Stimulated activated CD8-positive, alpha-beta memory T cell treated with anti-CD3 and anti-CD28 coated beads, Interleukin-12 subunit alpha, Interleukin-12 subunit beta, amount 100 ng/mL, for 1 hour (primary cell): ENCODE results near the gene TPO.
"Not testable (repeated sequence)": the region's sequence is repeated elsewhere in the genome, so short reads cannot be mapped to it uniquely, and the experiment has no call there.

Experiments
- DNase-seq: peaks from one replicate; pipeline ENCODE4 v3.0.0-alpha.2; 2020; ENCODE audit warnings: low read depth

TPO gene

GRCh38 chr2:1556776-1557466 lies 143.7 kb downstream of the TPO start:
- DNase-seq = no peak

DNA sequence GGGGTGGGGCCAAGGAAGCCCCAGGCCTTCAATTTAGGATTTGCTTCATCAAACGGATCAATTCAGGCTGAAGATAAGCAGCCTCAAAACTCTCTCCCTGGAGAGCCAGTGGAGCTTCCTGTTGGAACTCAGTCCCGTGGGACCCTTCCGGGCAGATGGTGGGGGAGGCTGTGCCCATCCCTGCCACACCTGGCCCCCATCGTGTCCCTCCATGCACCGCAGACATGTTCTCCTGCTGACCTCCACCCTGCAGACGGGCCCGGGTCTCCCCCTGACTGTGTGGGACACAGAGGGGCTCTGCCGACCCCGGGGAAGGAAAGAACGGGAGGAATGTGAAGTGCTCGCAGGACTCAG lies 144.2 kb downstream of the TPO start:
- DNase-seq = no peak

GRCh38 chr2:1559589-1560175 lies 146.4 kb downstream of the TPO start:
- no peak for DNase-seq

DNA sequence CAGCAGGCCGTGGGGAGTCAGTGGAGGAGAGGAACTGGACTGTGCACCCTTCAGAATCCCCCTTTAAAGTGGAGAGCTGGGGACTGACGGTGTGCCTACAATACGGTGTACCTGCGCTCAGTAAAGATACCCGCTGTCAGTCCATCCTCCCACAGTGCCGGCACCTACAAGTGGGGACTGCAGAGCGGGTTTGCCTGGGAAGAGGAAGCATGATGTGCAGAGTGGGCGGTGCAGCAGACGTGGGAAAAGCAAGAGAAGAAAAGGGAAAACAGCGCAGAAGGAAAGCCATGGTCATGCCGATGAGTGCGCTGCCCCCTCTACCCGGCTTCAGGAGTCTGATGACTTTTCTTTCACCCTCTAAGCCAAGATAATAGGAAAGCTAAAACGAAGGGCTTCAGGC lies 148.0 kb downstream of the TPO start:
- DNase-seq = no peak

DNA sequence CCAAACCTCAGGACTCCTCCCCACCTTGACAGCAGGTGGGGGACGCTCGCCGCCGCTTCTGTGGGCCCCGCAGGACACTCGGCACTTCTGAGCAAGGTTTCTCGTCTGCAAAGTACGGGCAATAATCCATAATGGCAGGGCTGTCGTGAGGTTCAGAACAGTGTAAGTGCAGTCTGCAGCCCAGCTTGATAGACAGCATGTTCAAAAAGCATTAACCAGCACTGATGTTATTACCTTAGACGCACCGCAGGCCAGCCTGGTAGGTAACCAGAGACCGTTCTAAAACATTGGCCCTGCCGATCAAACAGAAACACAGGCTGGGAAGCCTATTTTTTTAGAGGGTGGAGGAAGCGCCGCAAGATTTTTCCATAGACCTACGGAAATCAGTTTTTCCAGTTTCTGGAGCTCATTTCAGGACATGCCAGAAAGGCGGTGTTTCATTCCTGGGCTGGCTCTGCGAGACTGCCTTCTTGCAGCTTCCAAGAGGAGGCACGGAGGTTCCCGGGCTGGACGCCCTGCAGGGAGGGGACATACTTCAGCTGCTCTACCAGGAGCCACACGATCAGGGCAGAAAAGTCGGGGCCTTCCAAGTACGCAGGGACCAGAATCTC lies 148.7 kb downstream of the TPO start:
- no peak for DNase-seq

- no peak for DNase-seq
Measured at GRCh38 chr2:1563084-1563857, 150.0 kb downstream of the TPO start.

DNA sequence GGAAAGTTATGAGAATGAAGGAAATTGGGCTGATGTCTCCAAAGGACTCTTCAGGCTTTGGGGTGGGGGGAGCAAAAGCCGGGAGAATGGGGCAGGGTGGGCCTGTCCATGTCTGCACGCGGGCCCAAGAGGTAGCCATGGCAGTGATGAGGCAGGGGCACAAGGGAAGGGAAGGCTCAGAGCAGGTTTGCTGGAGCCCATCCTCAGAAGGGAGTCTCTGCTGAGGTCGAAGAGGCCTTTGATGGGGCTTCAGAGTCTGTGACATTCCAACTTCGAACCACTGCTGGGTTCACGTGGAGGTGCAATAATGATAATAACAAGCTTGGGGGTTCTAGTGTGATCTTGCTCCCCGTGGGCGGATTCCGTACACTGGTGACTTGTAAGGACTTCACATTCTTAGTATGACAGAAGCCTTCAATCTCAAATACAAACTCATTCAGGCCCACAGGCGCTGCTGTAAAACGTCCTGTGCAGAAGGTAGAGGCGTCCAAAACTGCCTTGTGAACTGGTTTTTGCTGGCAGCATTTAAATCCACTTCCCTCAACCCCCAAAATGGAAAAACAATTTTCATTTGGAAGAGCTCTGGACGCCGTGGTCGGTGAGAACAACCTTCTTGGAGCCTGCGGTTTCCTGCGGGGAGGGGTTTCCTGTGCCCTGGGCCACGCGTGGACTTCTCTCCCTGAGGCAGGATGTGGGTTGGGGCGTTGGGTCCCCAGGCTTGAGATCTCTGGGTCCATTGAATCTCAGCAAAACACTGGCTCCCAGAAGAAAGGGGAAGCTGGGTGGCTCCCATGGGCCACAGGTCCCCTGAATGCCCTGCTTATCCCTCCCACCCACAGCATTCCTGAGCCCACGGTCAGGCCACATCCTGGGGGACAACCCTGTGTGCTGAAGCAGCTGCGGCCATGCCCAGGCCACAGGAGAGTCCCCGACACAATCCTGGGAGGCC lies 151.0 kb downstream of the TPO start:
- no peak for DNase-seq

GRCh38 chr2:1567556-1568344 lies 154.5 kb downstream of the TPO start:
- no peak for DNase-seq

GRCh38 chr2:1568345-1568668 lies 155.0 kb downstream of the TPO start:
- not testable (repeated sequence) for DNase-seq

DNA sequence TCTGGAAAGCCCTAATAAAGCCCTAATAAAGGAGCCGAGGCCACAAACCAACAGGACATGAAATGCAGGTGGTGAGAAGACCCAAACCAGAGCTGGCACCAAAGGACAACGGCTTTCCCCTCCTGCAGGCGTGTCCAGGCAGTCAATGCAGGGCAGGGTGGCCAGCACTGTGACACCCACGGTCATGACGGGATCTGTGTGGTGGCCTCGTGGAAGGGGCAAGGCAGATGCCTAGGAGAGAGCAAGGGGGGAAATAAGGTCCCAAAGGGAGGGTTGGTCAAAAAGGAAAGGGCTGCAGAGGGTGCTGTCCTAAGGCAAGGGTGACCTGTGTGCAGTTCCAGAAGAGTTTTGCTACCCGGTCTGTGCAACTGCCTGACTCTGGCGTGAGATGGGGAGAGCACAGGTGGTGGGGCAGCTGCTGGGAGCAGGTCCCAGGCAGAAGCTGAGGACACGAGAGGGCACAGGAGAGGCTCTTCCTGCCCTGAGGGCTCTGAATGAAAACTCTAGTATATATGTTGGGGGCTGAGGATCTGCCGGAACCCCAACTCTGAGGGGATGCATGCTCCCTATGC lies 156.7 kb downstream of the TPO start:
- DNase-seq = no peak

GRCh38 chr2:1571477-1572417 lies 158.5 kb downstream of the TPO start:
- DNase-seq = no peak

- no peak for DNase-seq
Measured at GRCh38 chr2:1572638-1573037, 159.4 kb downstream of the TPO start.

DNA sequence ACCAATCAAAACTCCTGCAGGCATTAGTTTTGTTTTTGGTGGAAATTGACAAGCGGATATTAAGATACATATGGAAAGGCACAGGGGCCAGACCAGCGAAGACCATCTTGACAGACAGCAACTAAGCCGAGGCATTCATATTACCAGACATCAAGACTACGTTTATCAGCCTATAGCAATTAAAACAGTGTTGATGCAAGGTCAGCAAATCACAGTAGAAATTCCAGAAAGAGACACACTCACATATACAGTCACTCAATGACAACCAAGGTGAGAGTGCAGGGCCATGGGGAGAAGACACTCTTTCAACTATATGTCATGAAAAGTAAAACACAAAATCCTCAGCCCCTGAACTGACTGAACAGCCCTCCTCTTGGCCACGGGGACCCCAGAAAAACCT lies 164.6 kb downstream of the TPO start:
- no peak for DNase-seq

DNA sequence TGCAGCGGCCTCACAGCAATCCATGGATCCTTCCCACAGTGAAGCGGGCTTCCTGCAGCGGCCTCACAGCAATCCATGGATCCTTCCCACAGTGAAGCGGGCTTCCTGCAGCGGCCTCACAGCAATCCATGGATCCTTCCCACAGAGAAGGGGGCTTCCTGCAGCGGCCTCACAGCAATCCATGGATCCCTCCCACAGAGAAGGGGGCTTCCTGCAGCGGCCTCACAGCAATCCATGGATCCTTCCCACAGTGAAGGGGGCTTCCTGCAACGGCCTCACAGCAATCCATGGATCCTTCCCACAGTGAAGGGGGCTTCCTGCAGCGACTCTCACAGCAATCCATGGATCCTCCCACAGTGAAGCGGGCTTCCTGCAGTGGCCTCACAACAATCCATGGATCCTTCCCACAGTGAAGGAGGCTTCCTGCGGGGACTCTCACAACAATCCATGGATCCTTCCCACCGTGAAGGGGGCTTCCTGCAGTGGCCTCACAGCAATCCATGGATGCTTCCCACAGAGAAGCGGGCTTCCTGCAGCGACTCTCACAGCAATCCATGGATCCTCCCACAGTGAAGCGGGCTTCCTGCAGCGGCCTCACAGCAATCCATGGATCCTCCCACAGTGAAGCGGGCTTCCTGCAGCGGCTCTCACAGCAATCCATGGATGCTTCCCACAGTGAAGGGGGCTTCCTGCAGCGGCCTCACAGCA lies 168.1 kb downstream of the TPO start:
- not testable (repeated sequence) for DNase-seq

- DNase-seq = no peak
Measured at GRCh38 chr2:1581965-1582625, 168.8 kb downstream of the TPO start.

GRCh38 chr2:1582891-1583341 lies 169.7 kb downstream of the TPO start:
- no peak for DNase-seq

DNA sequence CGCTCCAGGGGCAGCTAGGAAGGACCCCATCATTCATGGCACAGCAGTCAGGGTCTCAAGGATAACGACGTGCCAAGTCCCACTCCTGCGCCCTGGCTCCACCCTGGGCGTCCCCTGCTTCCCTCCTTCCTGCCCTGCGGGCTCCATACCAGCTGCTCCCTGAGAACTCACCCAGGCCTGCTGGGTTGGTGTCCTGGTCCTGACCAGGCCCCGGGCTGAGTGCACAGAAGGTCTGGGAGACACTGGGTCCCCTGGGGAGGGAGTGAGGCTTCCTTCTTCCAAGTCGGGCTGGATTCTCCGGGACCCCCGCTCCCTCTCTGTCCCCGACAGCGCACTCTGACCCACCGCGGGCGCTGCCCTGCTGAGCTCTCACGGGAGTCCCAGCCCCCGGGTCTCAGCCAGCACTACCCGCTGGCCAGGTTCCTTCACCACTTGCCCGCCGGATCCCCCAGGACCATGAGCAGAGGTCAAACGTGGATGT lies 170.8 kb downstream of the TPO start:
- no peak for DNase-seq
